ENCODE results near the gene PAK1IP1. TPM values are rescaled to one million over a fixed set of nuclear protein-coding genes. Genes with fewer than 3 reads are reported as not detected.
A peak's percentile ranks its signal among the peaks of the same experiment; 100 is the strongest.
"Not testable (repeated sequence)": the region's sequence is repeated elsewhere in the genome, so short reads cannot be mapped to it uniquely, and the experiment has no call there.

The PAK1IP1 gene
- total and polyA plus RNA-seq, 7 donors: 9.5 to 44.1 (median 22.0) TPM

DNA sequence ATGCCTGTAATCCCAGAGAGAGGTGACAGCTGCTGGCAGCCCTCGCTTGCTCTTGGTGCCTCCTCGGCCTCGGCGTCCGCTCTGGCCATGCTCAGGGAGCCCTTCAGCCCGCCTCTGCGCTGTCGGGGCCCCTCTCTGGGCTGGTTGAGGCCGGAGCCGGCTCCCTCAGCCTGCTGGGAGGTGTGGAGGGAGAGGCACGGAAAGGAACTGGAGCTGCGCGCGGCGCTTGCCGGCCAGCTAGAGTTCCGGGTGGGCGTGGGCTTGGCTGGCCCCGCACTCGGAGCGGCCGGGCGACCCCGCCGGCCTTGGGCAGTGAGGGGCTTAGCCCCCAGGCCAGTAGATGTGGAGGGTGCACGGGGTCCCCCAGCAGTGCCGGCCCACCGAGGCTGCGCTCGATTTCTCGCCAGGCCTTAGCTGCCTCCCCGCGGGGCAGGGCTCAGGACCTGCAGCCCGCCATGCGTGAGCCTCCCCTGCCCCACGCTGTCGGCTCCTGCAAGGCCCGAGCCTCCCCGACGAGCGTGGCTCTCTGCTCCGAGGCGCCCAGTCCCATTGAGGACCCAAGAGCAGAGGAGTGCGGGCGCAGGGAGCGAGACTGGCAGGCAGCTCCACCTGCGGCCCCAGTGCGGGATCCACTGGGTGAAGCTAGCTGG is 34.9 kb upstream of the PAK1IP1 start:
- no peaks in the 10 kb centered on the region for H3K36me3 ChIP-seq (ENCODE audit: insufficient read depth in 1 of 2, low read depth in 1 of 2)
- no peaks in the 10 kb centered on the region for H3K27me3 ChIP-seq (ENCODE audit: insufficient read depth in 3 of 3, low read length in 2 of 3)
- no peak overlapping the region for H3K27ac ChIP-seq
- 67 to 76% (median 72%) methylated on average over 38 to 48 of the region's 48 CpGs for WGBS, 3 donors
- no peak overlapping the region for H3K4me3 ChIP-seq
- intact Hi-C loops (cut with DNase I): no loop called here
- DNase-seq (peak in 1 of 2 donors; percentile 44), ATAC-seq (peak in 1 of 4 donors; percentile 52)
- H3K9me3 ChIP-seq: no peaks in the 10 kb centered on the region
- peaks cover 3% of the 10 kb centered on the region for H3K4me1 ChIP-seq
- TF ChIP-seq, protein P1, sequence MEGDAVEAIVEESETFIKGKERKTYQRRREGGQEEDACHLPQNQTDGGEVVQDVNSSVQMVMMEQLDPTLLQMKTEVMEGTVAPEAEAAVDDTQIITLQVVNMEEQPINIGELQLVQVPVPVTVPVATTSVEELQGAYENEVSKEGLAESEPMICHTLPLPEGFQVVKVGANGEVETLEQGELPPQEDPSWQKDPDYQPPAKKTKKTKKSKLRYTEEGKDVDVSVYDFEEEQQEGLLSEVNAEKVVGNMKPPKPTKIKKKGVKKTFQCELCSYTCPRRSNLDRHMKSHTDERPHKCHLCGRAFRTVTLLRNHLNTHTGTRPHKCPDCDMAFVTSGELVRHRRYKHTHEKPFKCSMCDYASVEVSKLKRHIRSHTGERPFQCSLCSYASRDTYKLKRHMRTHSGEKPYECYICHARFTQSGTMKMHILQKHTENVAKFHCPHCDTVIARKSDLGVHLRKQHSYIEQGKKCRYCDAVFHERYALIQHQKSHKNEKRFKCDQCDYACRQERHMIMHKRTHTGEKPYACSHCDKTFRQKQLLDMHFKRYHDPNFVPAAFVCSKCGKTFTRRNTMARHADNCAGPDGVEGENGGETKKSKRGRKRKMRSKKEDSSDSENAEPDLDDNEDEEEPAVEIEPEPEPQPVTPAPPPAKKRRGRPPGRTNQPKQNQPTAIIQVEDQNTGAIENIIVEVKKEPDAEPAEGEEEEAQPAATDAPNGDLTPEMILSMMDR (IDR thresholded peaks at IDR 0.05): no peak

- H3K4me1 ChIP-seq; H3K36me3 ChIP-seq (ENCODE audit: insufficient read depth in 1 of 2, low read depth in 1 of 2); DNase-seq; H3K4me3 ChIP-seq; intact Hi-C loops (cut with DNase I); ATAC-seq; H3K27me3 ChIP-seq (ENCODE audit: insufficient read depth in 3 of 3, low read length in 2 of 3); H3K27ac ChIP-seq; H3K9me3 ChIP-seq: not testable (repeated sequence)
- WGBS, 3 donors: 91 to 94% (median 93%) methylated on average over 11 of the region's 11 CpGs
These were observed 34.2 kb upstream of the PAK1IP1 start for GRCh38 chr6:10660431-10661191.

GRCh38 chr6:10662207-10662606 is 32.6 kb upstream of the PAK1IP1 start:
- ATAC-seq (no peak), DNase-seq (no peak)
- 91 to 93% (median 92%) methylated on average over 8 of the region's 8 CpGs for WGBS, 3 donors
- H3K4me3 ChIP-seq: no peak overlapping the region
- H3K27me3 ChIP-seq (ENCODE audit: insufficient read depth in 3 of 3, low read length in 2 of 3): no peaks in the 10 kb centered on the region
- intact Hi-C loops (cut with DNase I): no loop called here
- no peaks in the 10 kb centered on the region for H3K36me3 ChIP-seq (ENCODE audit: insufficient read depth in 1 of 2, low read depth in 1 of 2)
- no peaks in the 10 kb centered on the region for H3K9me3 ChIP-seq
- H3K27ac ChIP-seq: no peak overlapping the region
- H3K4me1 ChIP-seq: peaks cover 3% of the 10 kb centered on the region
- TF ChIP-seq, protein P1 (IDR thresholded peaks at IDR 0.05): no peak

- DNase-seq: no peak
- Histone ChIP-seq H3K4me3 (no peak overlapping the region), H3K4me1 (peaks cover under 1% of the 10 kb centered on the region), H3K27ac (no peak overlapping the region), H3K36me3 (ENCODE audit: insufficient read depth in 1 of 2, low read depth in 1 of 2) (no peaks in the 10 kb centered on the region), H3K9me3 (no peaks in the 10 kb centered on the region), H3K27me3 (ENCODE audit: insufficient read depth in 3 of 3, low read length in 2 of 3) (no peaks in the 10 kb centered on the region)
- intact Hi-C loops (cut with DNase I): no loop called here
- ATAC-seq: no peak
- 86 to 88% (median 87%) methylated on average over 2 of the region's 2 CpGs for WGBS, 3 donors
- TF ChIP-seq, protein P1 (IDR thresholded peaks at IDR 0.05): no peak
These were observed 32.0 kb upstream of the PAK1IP1 start for GRCh38 chr6:10662742-10663141.

DNA sequence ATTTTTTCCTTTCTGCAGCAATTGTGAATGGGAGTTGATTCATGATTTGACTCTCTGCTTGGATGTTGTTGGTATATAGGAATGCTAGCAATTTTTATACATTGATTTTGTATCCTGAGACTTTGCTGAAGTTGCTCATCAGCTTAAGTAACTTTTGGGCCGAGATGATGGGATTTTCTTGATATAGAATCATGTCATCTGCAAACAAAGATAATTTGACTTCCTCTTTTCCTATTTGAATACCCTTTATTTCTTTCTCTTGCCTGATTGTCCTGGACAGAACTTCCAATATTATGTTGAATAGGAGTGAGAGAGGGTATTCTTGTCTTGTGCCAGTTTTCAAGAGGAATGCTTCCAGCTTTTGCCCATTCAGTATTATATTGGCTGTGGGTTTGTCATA is 29.2 kb upstream of the PAK1IP1 start:
- H3K36me3 ChIP-seq (ENCODE audit: insufficient read depth in 1 of 2, low read depth in 1 of 2); ATAC-seq; intact Hi-C loops (cut with DNase I); DNase-seq; H3K4me1 ChIP-seq; H3K4me3 ChIP-seq; H3K9me3 ChIP-seq; H3K27ac ChIP-seq; H3K27me3 ChIP-seq (ENCODE audit: insufficient read depth in 3 of 3, low read length in 2 of 3): not testable (repeated sequence)
- WGBS, 3 donors: 59 to 68% (median 65%) methylated on average over 1 of the region's 1 CpG

Measured in psoas muscle (tissue), 8 donors.